NOMO-1 (cell line): ENCODE measurements around the gene TSPYL1.

Experiments
- DNase-seq, 2 experiments: peaks; one replicate each; lab custom pipeline; 2025; ENCODE audit not compliant: unreplicated experiment in 2 of 2; lab: John Stamatoyannopoulos, UW

TSPYL1 gene

DNA sequence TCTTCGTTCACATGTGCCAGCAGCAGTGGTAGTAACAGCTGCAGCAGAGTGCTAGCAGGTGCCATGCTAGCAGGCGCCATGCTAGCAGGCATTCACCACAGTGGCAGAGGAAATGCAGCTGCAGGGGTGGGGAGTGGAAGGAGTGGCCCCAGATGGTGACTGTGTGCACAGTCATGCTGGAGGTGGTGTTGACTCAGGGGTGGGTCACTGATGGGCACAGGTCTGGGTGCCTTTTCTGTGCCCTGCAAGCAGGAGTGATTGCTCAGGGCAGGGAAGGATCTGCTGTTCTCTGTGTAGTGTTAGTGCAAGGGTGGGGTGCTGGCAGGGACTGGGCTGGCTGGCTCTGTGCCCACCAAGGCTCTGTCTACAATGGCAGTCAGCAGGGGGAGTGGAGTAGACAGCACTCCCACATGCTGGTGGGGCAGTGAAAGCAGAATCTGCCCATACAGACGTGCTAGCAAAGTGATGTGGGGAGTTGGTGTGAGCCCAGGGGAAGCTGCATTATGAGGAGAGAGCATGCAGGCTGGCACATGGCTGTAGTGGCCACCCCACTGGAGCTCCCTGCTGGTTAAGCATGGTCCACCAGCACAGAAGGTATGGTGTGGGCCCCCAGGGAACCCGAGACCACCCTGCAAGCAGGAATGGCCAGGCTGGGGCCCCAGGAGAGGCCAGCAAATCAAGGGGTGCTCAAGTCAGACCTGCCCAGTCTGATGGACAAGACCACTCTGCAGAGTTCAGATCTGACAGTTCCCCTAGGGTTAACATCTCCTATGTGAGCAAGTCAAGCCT, 14.5 kb downstream of the TSPYL1 start:
- DNase-seq, result no peak

DNA sequence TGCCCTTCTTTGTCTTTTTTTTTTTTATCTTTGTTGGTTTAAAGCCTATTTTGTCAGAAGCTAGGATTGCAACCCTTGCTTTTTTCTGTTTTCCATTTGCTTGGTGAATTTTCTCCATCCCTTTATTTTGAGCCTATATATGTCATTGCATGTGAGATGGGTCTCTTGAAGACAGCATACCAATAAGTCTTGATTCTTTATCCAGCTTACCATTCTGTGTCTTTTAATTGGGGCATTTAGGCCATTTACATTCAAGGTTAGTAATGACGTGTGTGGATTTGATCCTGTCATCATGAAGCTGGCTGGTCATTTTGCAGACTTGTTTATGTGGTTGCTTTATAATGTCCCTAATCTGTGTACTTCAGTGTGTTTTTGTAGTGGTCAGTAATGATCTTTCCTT, 16.4 kb downstream of the TSPYL1 start:
- no peak for DNase-seq

DNA sequence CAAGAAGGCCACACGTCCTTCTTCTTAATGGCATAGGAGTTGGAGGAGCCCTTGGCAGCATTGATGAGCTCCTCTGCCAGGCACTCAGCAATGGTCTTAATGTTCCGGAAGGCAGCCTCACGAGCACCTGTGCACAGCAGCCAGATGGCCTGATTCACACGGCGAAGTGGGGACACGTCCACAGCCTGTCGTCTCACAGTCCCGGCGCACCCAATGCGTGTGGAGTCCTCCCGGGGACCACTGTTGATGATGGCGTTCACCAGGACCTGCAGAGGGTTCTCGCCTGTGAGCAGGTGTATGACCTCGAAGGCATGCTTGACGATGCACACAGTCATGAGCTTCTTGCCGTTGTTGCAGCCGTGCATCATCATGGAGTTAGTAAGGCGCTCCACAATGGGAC, 21.2 kb downstream of the TSPYL1 start:
- no peak for DNase-seq

DNA sequence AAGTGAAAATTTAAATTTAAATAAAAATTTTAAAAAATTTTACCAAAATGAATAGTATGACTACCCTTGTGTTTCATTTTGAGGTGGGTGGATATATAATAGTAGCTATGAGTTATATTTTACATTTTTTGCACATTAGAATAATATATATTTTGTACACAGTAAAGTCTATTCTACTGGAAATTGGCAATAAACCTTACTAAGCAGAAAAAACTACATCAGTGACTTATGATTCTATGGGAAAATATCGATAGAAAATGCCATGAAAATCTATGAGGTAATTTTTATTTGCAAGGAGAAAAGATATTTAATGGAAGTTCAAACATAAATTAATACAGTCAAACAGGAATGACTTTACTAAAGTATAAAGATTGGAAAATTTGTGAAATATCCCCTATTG, 23.0 kb downstream of the TSPYL1 start:
- DNase-seq, result no peak

DNA sequence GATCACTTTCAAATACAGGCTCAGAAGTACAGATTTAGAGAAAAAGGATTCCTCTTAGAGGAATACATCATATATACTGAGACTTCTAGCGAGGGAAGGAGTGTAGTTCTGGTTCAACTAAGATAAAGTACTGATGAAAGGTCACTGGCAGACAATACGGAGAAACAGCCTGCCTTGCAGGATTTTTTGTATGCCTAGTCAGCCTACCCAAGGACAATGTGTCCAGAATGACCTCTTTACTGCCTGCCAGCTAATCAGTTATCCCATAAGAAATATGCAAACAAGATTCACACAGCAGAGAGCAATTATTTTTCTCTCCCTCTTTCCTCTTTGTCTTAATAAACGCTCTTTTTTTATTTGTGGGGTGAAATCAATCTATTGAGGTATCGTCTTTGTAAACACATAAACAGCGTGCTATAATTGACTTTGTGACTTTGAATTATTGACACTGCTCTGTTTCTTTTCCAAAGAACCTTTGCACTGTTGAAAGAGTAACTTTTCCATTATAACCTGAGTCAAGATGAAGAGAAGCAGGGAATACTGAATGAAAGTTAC, 24.4 kb downstream of the TSPYL1 start:
- no peak for DNase-seq

DNA sequence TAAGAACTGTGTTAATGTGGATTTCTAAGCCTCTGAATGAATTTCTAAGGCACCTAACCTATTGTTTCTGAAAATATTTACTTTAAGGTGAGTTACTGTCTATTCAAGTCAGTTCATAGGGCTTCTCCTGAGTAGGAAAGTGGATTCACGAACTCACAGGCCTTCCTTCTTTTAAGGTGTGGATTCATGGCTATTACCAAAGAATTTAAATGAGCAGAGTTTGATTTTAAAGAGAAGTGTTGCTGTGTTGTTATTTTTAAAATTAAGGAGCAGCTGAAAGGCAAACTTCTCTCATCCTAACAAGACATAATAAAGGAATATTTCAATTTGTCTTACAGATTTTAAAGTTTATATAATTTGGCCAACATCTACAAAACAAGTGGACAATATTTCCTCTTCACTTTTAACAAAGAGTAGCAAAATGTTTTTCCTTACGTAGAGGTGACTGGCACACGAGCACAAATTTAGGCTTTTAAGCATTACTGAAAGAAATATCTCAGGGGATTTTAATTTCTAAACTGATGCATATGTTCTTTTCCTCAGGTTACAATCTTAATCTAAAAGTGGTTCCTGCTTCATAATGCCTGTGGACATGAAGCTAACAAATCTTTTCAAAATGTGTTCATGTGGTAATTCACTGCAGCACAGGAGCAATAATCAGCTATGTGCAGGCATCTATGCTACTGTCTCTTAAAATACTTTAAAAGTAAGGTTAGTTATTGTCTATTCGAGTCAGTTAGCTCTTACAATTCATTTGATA, 25.3 kb downstream of the TSPYL1 start:
- DNase-seq, result no peak

DNA sequence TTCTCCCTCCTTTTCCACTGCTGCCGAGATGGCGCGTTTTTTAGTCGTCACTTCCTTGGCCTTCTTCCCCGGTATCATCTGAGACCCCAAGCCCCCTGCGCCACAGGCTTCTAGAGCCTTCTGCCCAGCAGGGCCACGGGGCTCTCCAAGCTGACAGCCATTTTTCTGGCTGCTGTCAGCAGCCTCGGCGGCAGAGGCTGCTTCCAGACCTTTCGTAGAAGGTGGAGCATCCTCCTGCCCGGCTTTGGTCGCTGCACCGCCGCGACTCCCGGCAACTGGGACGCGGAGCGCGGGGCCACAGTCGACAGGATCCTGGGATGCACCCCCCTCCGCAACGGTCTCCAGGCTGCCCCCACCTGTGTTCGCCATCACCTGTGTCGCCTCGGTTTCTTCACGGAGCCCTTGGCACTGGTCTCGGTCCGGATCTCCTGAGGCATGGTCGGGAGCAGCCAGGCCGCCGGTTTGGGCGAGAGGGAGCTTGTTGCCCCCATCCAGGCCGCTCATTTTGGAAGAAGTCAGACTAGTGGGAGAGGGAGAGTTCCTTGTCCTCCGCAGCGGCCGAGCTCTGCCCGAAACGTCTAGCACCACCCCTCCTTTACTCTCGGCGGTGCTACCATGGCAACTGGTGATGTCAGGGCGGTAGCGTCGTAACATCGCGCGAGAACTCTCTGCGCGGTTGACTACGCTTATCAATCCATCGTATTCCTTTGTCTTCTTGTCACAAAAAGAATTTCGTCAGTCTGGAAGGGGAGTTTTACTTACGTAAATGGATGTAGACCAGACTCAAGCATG, 26.0 kb downstream of the TSPYL1 start, which contains the start of gene TSPYL4:
Gene TSPYL4, minus strand, starts transcription at position 571 of the 792 bp plus-strand sequence. Its CDS starts 67 bp downstream, at position 504.
- DNase-seq, result peak; percentile 88 to 90

DNA sequence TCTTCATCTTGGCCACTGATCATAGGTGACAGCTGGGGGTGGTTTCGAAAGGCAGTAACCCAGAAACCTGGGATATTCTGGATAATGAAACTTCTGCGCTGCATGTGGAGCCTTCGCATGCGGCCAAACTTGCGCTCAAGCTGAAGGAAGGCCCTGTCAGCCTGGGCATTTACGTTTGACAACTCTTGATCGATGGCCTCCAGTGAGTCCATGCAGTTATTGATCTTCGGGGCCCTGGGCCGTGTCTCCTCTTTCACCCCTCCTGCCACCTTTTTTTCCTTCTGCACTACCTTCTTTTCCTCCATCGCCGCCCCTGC, 26.6 kb downstream of the TSPYL1 start:
- DNase-seq, result no peak

DNA sequence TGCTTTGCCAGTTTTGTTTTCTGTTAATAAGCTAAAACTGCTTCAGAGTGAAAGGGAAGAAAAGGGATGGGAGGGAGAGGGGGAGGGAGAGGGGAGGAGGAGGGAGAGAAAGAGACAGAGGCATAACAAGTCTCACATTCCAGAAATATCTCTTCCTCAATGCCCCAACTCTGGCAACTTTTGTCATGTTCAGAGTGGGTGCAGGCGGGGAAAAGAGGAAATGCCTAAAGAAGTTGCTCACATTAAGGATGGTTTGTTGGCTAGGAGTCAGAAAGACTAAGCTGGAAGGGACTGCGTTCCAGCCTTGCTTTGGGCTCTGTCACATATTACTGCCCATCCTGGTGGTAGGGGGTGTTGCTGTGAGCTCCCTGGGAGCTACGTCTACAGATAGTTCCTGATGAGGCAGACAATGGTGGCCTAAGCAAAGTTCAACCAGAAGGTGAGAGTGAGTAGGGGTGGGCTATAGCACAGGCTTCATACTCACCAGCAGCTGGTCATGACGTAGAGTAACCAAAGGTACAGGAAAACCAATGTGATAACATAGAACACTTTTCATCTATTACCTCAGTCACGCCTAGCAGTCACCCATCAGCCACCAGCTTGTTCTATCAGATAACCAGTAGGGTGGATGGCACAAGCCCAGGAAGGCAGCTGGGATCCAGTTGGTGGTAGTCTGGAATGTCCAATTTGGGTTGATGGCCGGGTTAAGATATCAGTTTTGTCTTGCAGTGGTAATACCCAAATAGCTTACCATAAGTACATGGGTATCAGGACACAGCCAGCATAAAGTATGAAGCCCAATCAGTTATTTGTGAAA, 28.0 kb downstream of the TSPYL1 start:
- DNase-seq, result no peak

DNA sequence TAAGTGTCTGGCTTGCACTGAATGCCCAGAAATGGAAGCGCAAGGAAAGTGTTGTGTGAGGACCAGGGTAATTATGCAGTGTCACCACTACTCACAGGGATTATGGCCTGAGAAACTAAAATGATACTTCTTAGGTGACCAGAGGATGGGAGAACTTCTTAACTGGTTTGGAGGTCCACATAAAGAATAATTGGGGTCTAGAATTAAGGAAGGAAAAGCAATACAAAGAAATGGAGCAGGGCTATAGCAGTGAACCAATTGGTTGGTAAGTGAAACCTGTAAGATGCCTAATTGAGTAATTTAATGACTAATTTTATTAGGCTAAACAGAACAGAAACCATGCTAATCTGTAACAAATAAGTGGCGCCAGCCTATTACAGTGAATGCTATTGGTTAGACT, 31.2 kb downstream of the TSPYL1 start:
- no peak for DNase-seq

DNA sequence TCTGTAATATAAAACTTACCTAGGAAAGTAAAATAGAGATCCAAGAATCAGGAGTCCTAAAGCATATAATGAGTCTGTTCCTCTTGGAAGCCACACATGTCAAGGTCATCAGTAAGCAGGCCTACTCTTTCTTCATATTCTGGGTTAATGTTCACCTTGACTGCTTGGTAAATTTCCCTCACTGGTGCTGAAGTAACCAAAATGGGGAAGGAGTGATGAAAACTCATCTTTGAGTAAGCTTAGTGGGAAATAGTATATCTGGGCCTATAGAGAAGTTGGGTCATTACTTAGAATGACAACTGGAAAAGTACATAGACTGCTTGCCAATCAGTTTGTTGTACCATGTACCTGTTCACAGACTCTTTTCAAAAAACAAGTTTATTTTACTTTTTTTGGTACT, 32.4 kb downstream of the TSPYL1 start:
- DNase-seq, result no peak

DNA sequence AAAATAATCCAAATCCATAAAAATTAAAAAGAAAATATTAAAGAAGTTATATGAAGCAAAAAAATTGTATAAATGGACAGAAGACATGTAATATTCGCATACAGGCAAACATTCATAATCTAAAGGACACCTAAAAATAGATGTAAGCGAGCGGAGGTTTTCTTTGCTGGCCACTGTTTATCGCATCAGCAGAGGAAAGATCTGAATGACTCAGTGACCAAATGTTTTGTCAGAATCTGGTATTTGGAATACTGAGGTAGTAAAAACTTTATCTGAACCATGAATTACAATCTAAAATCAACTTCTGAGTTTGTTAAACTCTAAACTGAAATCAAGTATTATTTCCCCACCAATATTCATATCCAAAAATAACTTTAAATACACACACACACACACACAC, 33.6 kb downstream of the TSPYL1 start:
- no peak for DNase-seq

DNA sequence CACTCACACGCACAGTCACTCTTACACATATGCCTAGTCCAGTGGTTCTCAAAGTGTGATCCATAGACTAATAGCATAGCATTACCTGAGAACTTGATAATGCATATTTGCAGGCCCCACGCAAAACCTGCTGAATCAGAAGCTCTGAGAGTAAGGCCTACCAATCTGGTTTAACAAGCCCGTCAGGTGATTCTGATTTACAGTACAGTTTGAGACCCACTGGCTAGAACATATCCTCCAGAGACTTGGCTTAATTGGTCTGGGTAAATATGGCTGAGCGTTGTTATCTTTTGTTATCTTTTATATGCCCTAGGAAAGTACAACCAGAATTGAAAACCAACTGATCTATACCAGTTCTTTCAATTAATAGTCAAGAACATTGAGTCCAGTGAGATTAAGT, 35.4 kb downstream of the TSPYL1 start:
- DNase-seq, result no peak

DNA sequence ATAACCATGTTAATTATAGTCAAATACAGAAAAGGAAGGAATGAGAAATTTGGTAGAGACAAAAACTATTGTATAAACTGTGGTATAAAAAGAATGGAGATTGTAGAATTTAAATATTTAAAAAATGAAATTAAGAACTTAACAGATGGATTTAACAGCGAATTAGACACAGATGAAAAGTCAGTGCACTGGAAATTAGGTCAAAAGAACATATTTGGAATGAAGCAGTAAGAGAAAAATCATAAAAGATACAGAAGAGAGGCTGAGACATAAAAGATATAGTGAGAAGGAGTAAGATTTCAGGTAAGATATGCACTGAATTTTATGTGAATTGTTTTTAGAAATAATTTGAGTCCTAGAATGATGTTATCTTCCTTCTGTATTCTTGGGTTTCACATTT, 39.9 kb downstream of the TSPYL1 start:
- DNase-seq, result no peak

DNA sequence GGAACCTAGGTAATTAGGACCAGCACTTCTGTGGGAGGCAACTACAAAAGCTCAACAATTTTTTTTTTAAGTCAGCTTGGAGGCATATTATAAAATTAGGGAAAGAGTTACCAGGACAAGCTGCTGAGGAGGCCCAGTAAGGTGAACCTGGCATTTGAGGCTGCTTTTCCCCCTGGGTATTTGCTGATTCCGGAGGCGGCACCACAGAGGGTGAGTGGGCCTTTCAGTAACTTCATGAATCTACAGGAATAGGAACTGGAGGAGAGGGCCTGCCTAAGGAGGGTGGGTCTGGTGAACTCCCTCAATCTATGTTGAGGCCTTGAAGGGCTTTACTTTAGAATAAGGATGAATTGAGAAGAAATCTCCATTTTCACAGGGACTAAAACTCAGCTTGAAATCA, 40.5 kb downstream of the TSPYL1 start:
- no peak for DNase-seq

DNA sequence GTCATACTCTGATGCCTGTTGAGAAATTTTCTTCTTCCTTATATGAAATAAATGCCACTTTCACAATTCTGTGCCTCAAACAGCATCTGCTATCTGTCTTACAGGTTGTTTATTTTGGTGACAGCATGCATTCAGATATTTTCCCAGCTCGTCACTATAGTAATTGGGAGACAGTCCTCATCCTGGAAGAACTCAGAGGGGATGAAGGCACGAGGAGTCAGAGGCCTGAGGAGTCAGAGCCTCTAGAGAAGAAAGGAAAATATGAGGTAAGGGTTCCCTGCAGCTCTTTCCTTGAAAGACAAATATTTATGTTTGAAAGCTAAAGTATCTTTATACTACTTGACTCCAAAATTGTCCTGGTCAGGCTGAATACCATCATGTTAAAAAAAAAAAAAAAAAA, 41.6 kb downstream of the TSPYL1 start:
- no peak for DNase-seq

DNA sequence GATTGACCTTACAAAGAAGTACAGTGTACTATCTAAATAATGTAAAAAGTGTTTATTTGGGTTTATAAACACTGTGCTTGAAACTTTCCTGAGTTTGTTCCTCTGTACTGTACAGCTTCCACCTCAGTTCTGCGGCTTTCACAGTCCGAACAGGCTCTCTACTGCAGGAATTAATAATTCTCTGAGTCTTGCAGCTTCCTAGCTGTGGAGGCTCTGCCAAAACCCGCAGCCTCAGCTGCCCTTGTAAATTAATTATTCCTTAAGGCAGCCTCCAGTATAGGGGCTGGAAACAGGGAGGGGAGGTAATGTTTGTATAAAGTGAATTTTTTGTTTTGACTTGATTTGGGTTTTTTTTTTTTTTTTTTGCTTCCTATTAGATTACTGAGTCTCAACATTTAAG, 45.0 kb downstream of the TSPYL1 start:
- no peak for DNase-seq

DNA sequence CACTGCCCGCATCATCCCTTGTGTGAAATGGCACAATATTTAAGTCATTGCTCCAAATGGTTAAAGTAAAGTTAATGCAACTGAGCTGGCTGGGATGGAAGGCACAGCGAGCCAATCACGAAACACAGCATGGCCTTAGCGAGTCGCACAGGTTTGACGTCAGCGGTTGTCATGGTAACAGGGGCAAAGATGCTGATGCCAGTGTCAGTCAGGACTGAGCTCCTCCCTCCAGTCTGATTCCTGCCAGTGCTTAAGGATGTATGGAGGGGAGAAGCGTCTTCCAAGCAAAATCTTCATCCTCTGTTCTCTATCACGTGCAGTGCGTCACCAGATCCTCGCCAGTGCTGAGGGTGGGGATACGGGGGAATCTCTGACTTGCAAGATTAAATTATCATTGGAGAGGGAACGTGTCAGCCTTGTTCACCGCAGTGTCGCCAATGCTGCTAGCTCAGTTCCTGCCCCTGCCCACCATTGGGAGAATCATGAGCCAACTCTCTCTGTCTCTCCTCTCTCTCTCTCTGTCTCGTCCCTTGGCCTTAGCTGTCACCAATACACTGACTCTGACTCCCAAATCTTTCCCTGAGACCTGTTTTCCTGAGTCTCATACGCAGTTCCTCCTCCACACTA, 50.3 kb downstream of the TSPYL1 start:
- DNase-seq, result no peak
